LNCaP clone FGC (cell line): Measurements from ENCODE around the gene IFNA21.
A peak's percentile ranks its signal among the peaks of the same experiment; 100 is the strongest.
"Not testable (repeated sequence)": the region's sequence is repeated elsewhere in the genome, so short reads cannot be mapped to it uniquely, and the experiment has no call there.

Experiments used
- DNase-seq: peaks from one replicate; pipeline ENCODE4 v3.0.0-alpha.2; 2011; ENCODE audit warnings: low read depth
- H3K4me3 ChIP-seq: 2 replicates; pipeline ENCODE4 v1.5.1; 2011; ENCODE audit warnings: mild to moderate bottlenecking, low read depth, low read length, control low read depth
- CTCF ChIP-seq: IDR thresholded peaks from 2 replicates; pipeline ENCODE4 v1.5.1; 2012; ENCODE audit warnings: mild to moderate bottlenecking; ENCODE audit not compliant: control insufficient read depth, insufficient read depth; ENCODE audit errors: extremely low read depth

The IFNA21 gene

GRCh38 chr9:21182810-21183736 lies 16.6 kb upstream of the IFNA21 start:
- H3K4me3 ChIP-seq, DNase-seq: not testable (repeated sequence)
- peak; percentile 47 for TF ChIP-seq CTCF

- no peak for DNase-seq
- TF ChIP-seq CTCF: no peak
- H3K4me3 ChIP-seq: no peak overlapping the region
These were observed 8.2 kb upstream of the IFNA21 start for GRCh38 chr9:21174671-21175070.

- no peak for DNase-seq
- TF ChIP-seq CTCF: no peak
- no peak overlapping the region for H3K4me3 ChIP-seq
These were observed 5.7 kb upstream of the IFNA21 start for GRCh38 chr9:21172156-21172555.

- H3K4me3 ChIP-seq: no peak overlapping the region
- no peak for TF ChIP-seq CTCF
- DNase-seq: no peak
These were observed 4.9 kb upstream of the IFNA21 start for GRCh38 chr9:21171351-21171750.

- H3K4me3 ChIP-seq: no peak overlapping the region
- TF ChIP-seq CTCF: no peak
- DNase-seq: no peak
These were observed 944 bp downstream of the IFNA21 start for GRCh38 chr9:21165516-21165915.

- TF ChIP-seq CTCF: no peak
- no peak overlapping the region for H3K4me3 ChIP-seq
- DNase-seq: no peak
These were observed 6.3 kb downstream of the IFNA21 start for GRCh38 chr9:21160178-21160577.

- no peak for TF ChIP-seq CTCF
- no peak overlapping the region for H3K4me3 ChIP-seq
- no peak for DNase-seq
These were observed 11.0 kb downstream of the IFNA21 start for GRCh38 chr9:21155501-21155900.
